ENCODE data around the gene STAG1.

Gene STAG1

GRCh38 chr3:136465296-136465695, 286.9 kb downstream of the STAG1 start:
- Histone ChIP-seq H2BK12ac (ENCODE audit: low read length) (no peak overlapping the region), H3K23ac (ENCODE audit: low read length) (no peak overlapping the region), H3K79me1 (ENCODE audit: low read length) (no peaks in the 10 kb centered on the region), H4K8ac (ENCODE audit: low read depth, low read length) (no peak overlapping the region), H3K4me1 (ENCODE audit: control insufficient read depth in 1 of 2, insufficient read depth in 2 of 2, low read length in 2 of 2) (no peaks in the 10 kb centered on the region), H3K9ac (ENCODE audit: low read length) (no peak overlapping the region), H2BK120ac (ENCODE audit: insufficient read depth, low read length, poor library complexity) (no peak overlapping the region), H3K9me3 (ENCODE audit: insufficient read depth, low read depth, low read length) (no peaks in the 10 kb centered on the region), H3K79me2 (ENCODE audit: control insufficient read depth, insufficient read depth, low read length, poor library complexity) (no peaks in the 10 kb centered on the region), H3K14ac (ENCODE audit: low read length) (no peak overlapping the region), H3K18ac (ENCODE audit: low read length) (no peak overlapping the region), H3K27ac (ENCODE audit: low read depth, low read length) (no peak overlapping the region), H2AFZ (ENCODE audit: insufficient read depth, low read length, poor library complexity) (no peak overlapping the region), H3K4me2 (ENCODE audit: low read length) (no peak overlapping the region), H3K4me3 (ENCODE audit: low read depth, low read length) (no peak overlapping the region), H3K4ac (ENCODE audit: low read depth, low read length) (no peak overlapping the region), H3K27me3 (ENCODE audit: insufficient read depth, low read length) (no peaks in the 10 kb centered on the region), H2BK5ac (ENCODE audit: low read depth, low read length, poor library complexity) (no peak overlapping the region), H3K36me3 (ENCODE audit: control insufficient read depth in 1 of 2, insufficient read depth in 2 of 2, low read length in 2 of 2) (peaks cover 0 to 3% of the 10 kb centered on the region in 2 experiments), H4K12ac (ENCODE audit: low read depth, low read length) (no peak overlapping the region), H4K91ac (ENCODE audit: low read depth, low read length) (no peak overlapping the region), H2AK5ac (ENCODE audit: low read length) (no peak overlapping the region)
- no peak for DNase-seq
- WGBS (ENCODE audit: extremely low coverage, insufficient coverage, insufficient read length) = no CpG with 5 or more reads among the region's 5 CpGs

DNA sequence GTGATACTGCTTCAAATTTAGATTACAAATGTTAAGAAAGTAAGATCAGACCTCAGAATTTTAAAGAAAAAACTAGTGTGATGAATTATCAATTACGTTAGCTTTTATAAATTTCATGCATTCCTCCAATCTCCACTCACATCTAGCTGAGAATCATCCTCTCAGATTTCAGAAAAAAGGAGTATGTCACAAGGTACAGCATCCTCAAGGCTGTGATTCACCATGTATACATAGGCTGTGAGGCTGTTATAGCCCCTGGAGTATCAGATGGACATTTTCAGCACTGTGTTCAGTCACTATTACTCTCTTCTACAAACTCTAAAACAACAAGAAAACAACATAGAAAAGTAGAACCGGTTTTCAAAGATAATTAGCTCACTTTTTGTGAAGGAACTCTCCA, 287.7 kb downstream of the STAG1 start:
- no peak overlapping the region for H3K4ac ChIP-seq (ENCODE audit: low read depth, low read length)
- H3K18ac ChIP-seq (ENCODE audit: low read length) = no peak overlapping the region
- no peak overlapping the region for H4K12ac ChIP-seq (ENCODE audit: low read depth, low read length)
- H2AFZ ChIP-seq (ENCODE audit: insufficient read depth, low read length, poor library complexity) = no peak overlapping the region
- H4K91ac ChIP-seq (ENCODE audit: low read depth, low read length) = no peak overlapping the region
- no peaks in the 10 kb centered on the region for H3K4me1 ChIP-seq (ENCODE audit: control insufficient read depth in 1 of 2, insufficient read depth in 2 of 2, low read length in 2 of 2)
- H3K4me3 ChIP-seq (ENCODE audit: low read depth, low read length) = no peak overlapping the region
- no peaks in the 10 kb centered on the region for H3K79me2 ChIP-seq (ENCODE audit: control insufficient read depth, insufficient read depth, low read length, poor library complexity)
- H2BK12ac ChIP-seq (ENCODE audit: low read length) = no peak overlapping the region
- no peak overlapping the region for H2BK5ac ChIP-seq (ENCODE audit: low read depth, low read length, poor library complexity)
- H3K9me3 ChIP-seq (ENCODE audit: insufficient read depth, low read depth, low read length) = no peaks in the 10 kb centered on the region
- WGBS (ENCODE audit: extremely low coverage, insufficient coverage, insufficient read length) = no CpG with 5 or more reads among the region's 2 CpGs
- H2AK5ac ChIP-seq (ENCODE audit: low read length) = no peak overlapping the region
- H3K14ac ChIP-seq (ENCODE audit: low read length) = no peak overlapping the region
- no peak overlapping the region for H3K9ac ChIP-seq (ENCODE audit: low read length)
- no peak overlapping the region for H3K4me2 ChIP-seq (ENCODE audit: low read length)
- no peaks in the 10 kb centered on the region for H3K27me3 ChIP-seq (ENCODE audit: insufficient read depth, low read length)
- H3K36me3 ChIP-seq (ENCODE audit: control insufficient read depth in 1 of 2, insufficient read depth in 2 of 2, low read length in 2 of 2) = peaks cover 0 to 3% of the 10 kb centered on the region in 2 experiments
- no peaks in the 10 kb centered on the region for H3K79me1 ChIP-seq (ENCODE audit: low read length)
- no peak for DNase-seq
- H3K27ac ChIP-seq (ENCODE audit: low read depth, low read length) = no peak overlapping the region
- H4K8ac ChIP-seq (ENCODE audit: low read depth, low read length) = no peak overlapping the region
- H2BK120ac ChIP-seq (ENCODE audit: insufficient read depth, low read length, poor library complexity) = no peak overlapping the region
- H3K23ac ChIP-seq (ENCODE audit: low read length) = no peak overlapping the region

- Histone ChIP-seq H2AFZ (ENCODE audit: insufficient read depth, low read length, poor library complexity) (no peak overlapping the region), H3K27ac (ENCODE audit: low read depth, low read length) (no peak overlapping the region), H3K18ac (ENCODE audit: low read length) (no peak overlapping the region), H3K9me3 (ENCODE audit: insufficient read depth, low read depth, low read length) (no peaks in the 10 kb centered on the region), H4K91ac (ENCODE audit: low read depth, low read length) (no peak overlapping the region), H3K9ac (ENCODE audit: low read length) (no peak overlapping the region), H2BK5ac (ENCODE audit: low read depth, low read length, poor library complexity) (no peak overlapping the region), H3K4me1 (ENCODE audit: control insufficient read depth in 1 of 2, insufficient read depth in 2 of 2, low read length in 2 of 2) (no peaks in the 10 kb centered on the region), H3K79me1 (ENCODE audit: low read length) (no peaks in the 10 kb centered on the region), H2AK5ac (ENCODE audit: low read length) (no peak overlapping the region), H3K36me3 (ENCODE audit: control insufficient read depth in 1 of 2, insufficient read depth in 2 of 2, low read length in 2 of 2) (peaks cover 0 to 3% of the 10 kb centered on the region in 2 experiments), H3K23ac (ENCODE audit: low read length) (no peak overlapping the region), H4K12ac (ENCODE audit: low read depth, low read length) (no peak overlapping the region), H3K4ac (ENCODE audit: low read depth, low read length) (no peak overlapping the region), H3K27me3 (ENCODE audit: insufficient read depth, low read length) (no peaks in the 10 kb centered on the region), H3K79me2 (ENCODE audit: control insufficient read depth, insufficient read depth, low read length, poor library complexity) (no peaks in the 10 kb centered on the region), H4K8ac (ENCODE audit: low read depth, low read length) (no peak overlapping the region), H3K4me2 (ENCODE audit: low read length) (no peak overlapping the region), H2BK120ac (ENCODE audit: insufficient read depth, low read length, poor library complexity) (no peak overlapping the region), H2BK12ac (ENCODE audit: low read length) (no peak overlapping the region), H3K4me3 (ENCODE audit: low read depth, low read length) (no peak overlapping the region), H3K14ac (ENCODE audit: low read length) (no peak overlapping the region)
- DNase-seq = no peak
These were observed 289.0 kb downstream of the STAG1 start for GRCh38 chr3:136463170-136463569.

- Histone ChIP-seq H2AK5ac (ENCODE audit: low read length) (no peak overlapping the region), H2BK120ac (ENCODE audit: insufficient read depth, low read length, poor library complexity) (no peak overlapping the region), H3K18ac (ENCODE audit: low read length) (no peak overlapping the region), H4K91ac (ENCODE audit: low read depth, low read length) (no peak overlapping the region), H3K9me3 (ENCODE audit: insufficient read depth, low read depth, low read length) (peaks cover 9% of the 10 kb centered on the region), H3K9ac (ENCODE audit: low read length) (no peak overlapping the region), H3K27ac (ENCODE audit: low read depth, low read length) (no peak overlapping the region), H3K27me3 (ENCODE audit: insufficient read depth, low read length) (no peaks in the 10 kb centered on the region), H2AFZ (ENCODE audit: insufficient read depth, low read length, poor library complexity) (no peak overlapping the region), H3K4me2 (ENCODE audit: low read length) (no peak overlapping the region), H3K4ac (ENCODE audit: low read depth, low read length) (no peak overlapping the region), H3K4me3 (ENCODE audit: low read depth, low read length) (no peak overlapping the region), H3K4me1 (ENCODE audit: control insufficient read depth in 1 of 2, insufficient read depth in 2 of 2, low read length in 2 of 2) (no peaks in the 10 kb centered on the region), H3K36me3 (ENCODE audit: control insufficient read depth in 1 of 2, insufficient read depth in 2 of 2, low read length in 2 of 2) (peaks cover 9 to 15% of the 10 kb centered on the region in 2 experiments), H3K79me1 (ENCODE audit: low read length) (no peaks in the 10 kb centered on the region), H4K12ac (ENCODE audit: low read depth, low read length) (no peak overlapping the region), H2BK12ac (ENCODE audit: low read length) (no peak overlapping the region), H3K79me2 (ENCODE audit: control insufficient read depth, insufficient read depth, low read length, poor library complexity) (no peaks in the 10 kb centered on the region), H3K23ac (ENCODE audit: low read length) (no peak overlapping the region), H3K14ac (ENCODE audit: low read length) (no peak overlapping the region), H4K8ac (ENCODE audit: low read depth, low read length) (no peak overlapping the region), H2BK5ac (ENCODE audit: low read depth, low read length, poor library complexity) (no peak overlapping the region)
- no peak for DNase-seq
- WGBS (ENCODE audit: extremely low coverage, insufficient coverage, insufficient read length) = no CpG with 5 or more reads among the region's 2 CpGs
These were observed 294.4 kb downstream of the STAG1 start for GRCh38 chr3:136457793-136458192.

Measured in trophoblast cell (in vitro differentiated cells and primary cell).